ENCODE results near the gene SUFU. TPM values are rescaled to one million over a fixed set of nuclear protein-coding genes. Genes with fewer than 3 reads are reported as not detected.

Gene SUFU
- total RNA-seq: 6.3 and 7.4 TPM in 2 replicates

DNA sequence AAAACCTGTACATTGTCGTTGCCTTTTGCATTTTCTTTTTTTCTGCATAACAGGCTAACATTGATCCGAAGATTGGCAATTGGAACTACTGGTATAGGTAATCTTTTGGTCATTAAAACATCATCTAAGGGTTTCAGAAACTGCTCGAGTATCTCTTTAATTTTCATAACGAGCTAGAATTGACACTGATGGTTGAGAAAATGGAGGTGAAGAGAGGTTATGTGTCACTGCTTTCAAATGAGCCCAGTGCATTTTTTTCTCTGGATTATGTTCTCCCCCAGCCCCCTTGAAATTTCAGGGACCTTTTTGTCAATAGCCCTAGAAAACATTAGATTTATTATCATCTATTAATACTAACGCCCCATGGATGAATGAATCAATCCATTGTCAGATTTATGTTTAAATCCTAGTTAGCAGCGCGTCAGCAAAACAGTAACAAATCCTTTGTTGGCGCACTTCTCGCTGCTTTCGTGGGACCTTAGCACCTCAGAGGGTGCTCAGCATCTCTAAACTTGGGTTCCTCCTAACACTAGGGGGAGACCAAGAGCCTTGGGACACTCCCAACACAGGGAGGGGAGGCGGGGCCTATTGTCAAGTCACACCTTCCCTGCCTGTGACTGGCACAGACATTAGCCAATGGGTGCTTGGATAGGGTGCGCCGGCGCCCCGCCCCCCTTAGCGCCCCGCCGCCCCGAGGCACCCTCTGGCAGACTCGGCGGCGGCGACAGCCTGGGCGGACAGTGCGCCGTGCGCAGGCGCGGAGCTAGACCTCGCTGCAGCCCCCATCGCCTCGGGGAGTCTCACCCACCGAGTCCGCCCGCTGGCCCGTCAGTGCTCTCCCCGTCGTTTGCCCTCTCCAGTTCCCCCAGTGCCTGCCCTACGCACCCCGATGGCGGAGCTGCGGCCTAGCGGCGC, at the start of gene SUFU:
SUFU (plus strand) TSS at position 709 of the 915 bp plus-strand sequence; CDS start at position 890, 181 bp downstream.

DNA sequence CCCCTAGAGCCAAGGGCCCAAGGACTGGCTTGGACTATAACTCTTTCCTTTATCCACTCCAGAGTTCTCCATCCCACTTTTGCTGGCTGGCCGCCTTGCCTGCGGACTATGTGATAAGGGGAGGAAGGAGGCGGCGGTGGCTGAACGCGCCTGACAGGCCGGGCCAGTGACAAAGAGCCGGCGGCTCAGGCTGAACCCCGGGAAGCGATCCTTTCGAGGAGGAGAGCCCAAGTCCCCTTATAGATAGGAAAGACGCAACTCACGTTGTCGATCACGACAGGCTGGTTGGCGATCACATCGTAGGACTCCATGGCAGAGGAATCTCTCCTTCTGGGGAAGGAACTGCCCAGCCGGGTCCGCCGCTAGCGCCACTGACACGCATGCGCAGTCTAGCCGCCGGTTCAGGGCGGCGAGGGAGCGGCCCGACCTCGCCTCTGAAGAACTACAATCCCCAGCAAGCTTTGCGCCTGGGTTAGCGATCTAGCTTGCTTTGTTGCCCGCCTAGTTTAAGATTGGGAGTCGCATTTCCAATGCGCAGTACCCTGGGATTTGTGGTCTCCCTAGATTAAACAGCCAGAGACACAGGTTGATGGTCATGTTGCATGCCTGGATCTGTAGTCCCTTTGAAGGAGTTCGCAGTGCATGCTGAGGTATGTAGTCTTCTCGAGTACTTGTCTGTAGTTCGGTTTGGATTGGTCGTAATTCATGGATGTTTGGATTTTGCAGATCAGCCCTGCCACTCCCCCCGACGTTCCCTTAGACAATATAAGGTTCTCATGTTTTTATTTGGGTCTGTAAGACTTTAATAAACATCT, 1.2 kb upstream of the SUFU start, which contains the start of gene ACTR1A:
ACTR1A (minus strand) TSS at position 376 of the 815 bp plus-strand sequence; CDS start at position 311, 65 bp downstream.

DNA sequence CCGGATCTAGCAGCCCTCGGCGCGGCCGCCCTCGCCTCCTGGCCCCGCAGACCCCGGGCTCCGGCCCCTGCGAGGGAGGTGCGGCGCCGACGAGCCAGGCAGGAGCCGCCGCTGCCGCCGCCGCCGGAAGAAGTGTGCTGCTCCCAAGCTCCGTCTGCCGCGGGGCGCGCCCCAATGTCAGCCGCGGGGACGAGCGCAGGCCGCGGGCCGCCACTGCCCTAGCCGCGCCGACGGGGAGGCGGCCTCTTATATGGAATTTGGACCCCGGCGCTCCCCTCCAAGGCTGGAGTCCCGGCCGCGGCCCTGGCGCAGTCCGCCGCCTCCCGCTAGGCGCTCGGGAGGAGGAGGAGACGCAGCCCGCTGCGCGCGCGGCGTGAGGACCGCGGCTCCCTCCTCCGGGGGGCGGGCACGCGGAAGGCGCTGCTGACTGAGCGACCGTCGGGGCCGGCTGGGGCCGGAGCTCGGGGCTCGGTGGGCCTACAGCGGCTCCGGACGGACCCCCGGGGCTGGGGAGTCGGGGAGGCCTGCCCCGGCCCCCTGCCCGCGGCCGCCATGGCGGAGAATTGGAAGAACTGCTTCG, 140.4 kb downstream of the SUFU start, which contains the start of gene TRIM8:
TRIM8 (plus strand) TSS at position 414 of the 580 bp plus-strand sequence; CDS start at position 553, 139 bp downstream.

Other genes with a start within 250 kb of the SUFU start
- gene NFKB2, start 108.3 kb upstream of the SUFU start, total RNA-seq: 11.5 and 27.5 TPM in 2 replicates
- 0.73 and 20.2 TPM in 2 replicates for gene PSD, start 85.2 kb upstream of the SUFU start, total RNA-seq
- 12.5 and 14.1 TPM in 2 replicates for gene FBXL15, start 83.1 kb upstream of the SUFU start, total RNA-seq
- gene CUEDC2, start 71.4 kb upstream of the SUFU start, total RNA-seq: 78.4 and 86.2 TPM in 2 replicates
- not detected in 2 replicates for gene C10orf95, start 52.4 kb upstream of the SUFU start, total RNA-seq
- 171 and 174 TPM in 2 replicates for gene ACTR1A, start 1.3 kb upstream of the SUFU start, total RNA-seq
- 85.8 and 101 TPM in 2 replicates for gene TRIM8, start 140.5 kb downstream of the SUFU start, total RNA-seq
- gene ARL3, start 210.4 kb downstream of the SUFU start, total RNA-seq: 6.1 and 10.6 TPM in 2 replicates
- gene SFXN2, start 210.7 kb downstream of the SUFU start, total RNA-seq: 2.6 and 5.4 TPM in 2 replicates
- gene WBP1L, start 240.0 kb downstream of the SUFU start, total RNA-seq: 54.1 and 73.6 TPM in 2 replicates

Data from smooth muscle cell of trachea (primary cell).